ENCODE data around the gene RXFP1. TPM values are rescaled to one million over a fixed set of nuclear protein-coding genes. Genes with fewer than 3 reads are reported as not detected.

Gene RXFP1
- total and polyA plus RNA-seq, 4 donors = 0.24 to 1.5 (median 0.80) TPM

GRCh38 chr4:158536833-158537232, 15.2 kb downstream of the RXFP1 start:
- H3K4me1 ChIP-seq (ENCODE audit: control insufficient read depth in 4 of 4, insufficient read depth in 4 of 4, low read length in 3 of 4) = no peaks in the 10 kb centered on the region
- no peak overlapping the region for H3K4me3 ChIP-seq (ENCODE audit: low read depth in 1 of 3, low read length in 3 of 3)
- H3K36me3 ChIP-seq (ENCODE audit: control insufficient read depth in 4 of 4, insufficient read depth in 3 of 4, low read depth in 1 of 4, low read length in 3 of 4) = no peaks in the 10 kb centered on the region
- H3K27me3 ChIP-seq (ENCODE audit: control insufficient read depth in 4 of 4, insufficient read depth in 4 of 4, low read length in 3 of 4) = no peaks in the 10 kb centered on the region
- DNase-seq (ENCODE audit: low spot score) = no peak
- H3K27ac ChIP-seq (ENCODE audit: low read depth in 1 of 2, low read length in 2 of 2) = no peak overlapping the region
- TF ChIP-seq YY1 (IDR thresholded peaks at IDR 0.05) (no peak), SP1 (IDR thresholded peaks at IDR 0.05) (no peak), JUND (IDR thresholded peaks at IDR 0.05) (no peak), RAD21 (IDR thresholded peaks at IDR 0.05) (no peak), NR2F2 (IDR thresholded peaks at IDR 0.05) (no peak), HNF4G (IDR thresholded peaks at IDR 0.05) (no peak), MAX (IDR thresholded peaks at IDR 0.05) (no peak), GABPA (IDR thresholded peaks at IDR 0.05 in 1 of 2, conservative IDR thresholded peaks at IDR 0.05 in 1 of 2) (no peak), REST (IDR thresholded peaks at IDR 0.05) (no peak), EGR1 (IDR thresholded peaks at IDR 0.05; ENCODE audit: low read depth in 2 of 2) (no peak), HNF4A (conservative IDR thresholded peaks at IDR 0.05) (no peak), RXRA (IDR thresholded peaks at IDR 0.05) (no peak), ZBTB33 (IDR thresholded peaks at IDR 0.05) (no peak), FOXA2 (IDR thresholded peaks at IDR 0.05) (no peak), FOXA1 (IDR thresholded peaks at IDR 0.05) (no peak)
- H3K9ac ChIP-seq (ENCODE audit: low read depth in 1 of 2, low read length in 2 of 2) = no peak overlapping the region
- whole genome bisulfite sequencing = 88% methylated on average over 3 of the region's 3 CpGs
- H3K9me3 ChIP-seq (ENCODE audit: control insufficient read depth in 4 of 4, low read length in 3 of 4) = no peaks in the 10 kb centered on the region

GRCh38 chr4:158538176-158538575, 16.5 kb downstream of the RXFP1 start:
- no peaks in the 10 kb centered on the region for H3K4me1 ChIP-seq (ENCODE audit: control insufficient read depth in 4 of 4, insufficient read depth in 4 of 4, low read length in 3 of 4)
- 64% methylated on average over 4 of the region's 4 CpGs for WGBS
- no peak overlapping the region for H3K27ac ChIP-seq (ENCODE audit: low read depth in 1 of 2, low read length in 2 of 2)
- no peak overlapping the region for H3K9ac ChIP-seq (ENCODE audit: low read depth in 1 of 2, low read length in 2 of 2)
- no peaks in the 10 kb centered on the region for H3K36me3 ChIP-seq (ENCODE audit: control insufficient read depth in 4 of 4, insufficient read depth in 3 of 4, low read depth in 1 of 4, low read length in 3 of 4)
- no peak for DNase-seq (ENCODE audit: low spot score)
- no peak for TF ChIP-seq REST (IDR thresholded peaks at IDR 0.05)
- no peak for TF ChIP-seq RAD21 (IDR thresholded peaks at IDR 0.05)
- no peaks in the 10 kb centered on the region for H3K27me3 ChIP-seq (ENCODE audit: control insufficient read depth in 4 of 4, insufficient read depth in 4 of 4, low read length in 3 of 4)
- no peaks in the 10 kb centered on the region for H3K9me3 ChIP-seq (ENCODE audit: control insufficient read depth in 4 of 4, low read length in 3 of 4)
- no peak overlapping the region for H3K4me3 ChIP-seq (ENCODE audit: low read depth in 1 of 3, low read length in 3 of 3)

All from liver (tissue), 9 donors.